GM12878 (cell line): ENCODE data around the gene SCP2D1.

ENCODE experiments used
- BACH1 ChIP-seq: fragments of 450-650 bp; IDR thresholded peaks from 2 replicates; pipeline ENCODE4 v1.6.1; 2017; ENCODE audit warnings: mild to moderate bottlenecking, borderline replicate concordance
- JUND ChIP-seq: IDR thresholded peaks from 2 replicates; pipeline ENCODE4 v1.6.1; 2012; ENCODE audit warnings: low read depth, mild to moderate bottlenecking, low read length, improper control_type of control experiment, moderate library complexity
- TF ChIP-seq, protein P1 (sequence below), 3 experiments: IDR thresholded peaks in 2 of 3; conservative IDR thresholded peaks in 1 of 3; 2 replicates each; pipeline ENCODE4 v1.5.1; 2011; ENCODE audit warnings: low read depth in 3 of 3, low read length in 3 of 3, mild to moderate bottlenecking in 3 of 3, control low read depth in 2 of 3, moderate library complexity in 2 of 3, inconsistent platforms in 1 of 3, mixed read lengths in 1 of 3; ENCODE audit not compliant: control insufficient read depth in 2 of 3, insufficient read depth in 1 of 3; ENCODE audit errors: extremely low read depth in 1 of 3

DNA sequence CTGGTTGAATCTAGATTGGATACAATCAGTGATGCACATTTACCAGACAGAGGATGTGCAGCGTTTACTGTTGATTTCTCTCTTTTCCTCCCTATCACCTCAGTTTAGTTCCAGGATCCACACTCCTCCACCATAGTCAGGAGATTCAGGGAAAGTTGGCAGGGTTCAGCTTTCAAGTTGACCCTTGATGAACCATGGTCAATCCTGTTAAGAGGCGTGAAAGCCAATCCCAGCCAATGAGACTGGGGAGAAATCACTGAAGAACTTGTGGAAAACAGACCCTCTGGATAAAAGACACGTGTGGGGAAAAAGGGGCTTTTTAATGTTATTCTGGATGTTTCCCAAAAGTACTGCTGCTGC, 19.2 kb upstream of the SCP2D1 start:
- TF ChIP-seq, protein P1, sequence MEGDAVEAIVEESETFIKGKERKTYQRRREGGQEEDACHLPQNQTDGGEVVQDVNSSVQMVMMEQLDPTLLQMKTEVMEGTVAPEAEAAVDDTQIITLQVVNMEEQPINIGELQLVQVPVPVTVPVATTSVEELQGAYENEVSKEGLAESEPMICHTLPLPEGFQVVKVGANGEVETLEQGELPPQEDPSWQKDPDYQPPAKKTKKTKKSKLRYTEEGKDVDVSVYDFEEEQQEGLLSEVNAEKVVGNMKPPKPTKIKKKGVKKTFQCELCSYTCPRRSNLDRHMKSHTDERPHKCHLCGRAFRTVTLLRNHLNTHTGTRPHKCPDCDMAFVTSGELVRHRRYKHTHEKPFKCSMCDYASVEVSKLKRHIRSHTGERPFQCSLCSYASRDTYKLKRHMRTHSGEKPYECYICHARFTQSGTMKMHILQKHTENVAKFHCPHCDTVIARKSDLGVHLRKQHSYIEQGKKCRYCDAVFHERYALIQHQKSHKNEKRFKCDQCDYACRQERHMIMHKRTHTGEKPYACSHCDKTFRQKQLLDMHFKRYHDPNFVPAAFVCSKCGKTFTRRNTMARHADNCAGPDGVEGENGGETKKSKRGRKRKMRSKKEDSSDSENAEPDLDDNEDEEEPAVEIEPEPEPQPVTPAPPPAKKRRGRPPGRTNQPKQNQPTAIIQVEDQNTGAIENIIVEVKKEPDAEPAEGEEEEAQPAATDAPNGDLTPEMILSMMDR (IDR thresholded peaks at IDR 0.05 in 2 of 3, conservative IDR thresholded peaks at IDR 0.05 in 1 of 3; ENCODE audit: control insufficient read depth in 2 of 3, extremely low read depth in 1 of 3, insufficient read depth in 1 of 3, low read depth in 3 of 3, low read length in 3 of 3), result no peak
- no peak for TF ChIP-seq JUND
- no peak for TF ChIP-seq BACH1
